Stimulated activated CD4-positive, alpha-beta T cell treated with anti-CD3 and anti-CD28 coated beads, TNF-alpha, amount 100 ng/mL, for 48 hours (primary cell): ENCODE measurements around the gene JAG2.

Source experiments
- DNase-seq, 3 donors: peaks; one replicate each; pipeline ENCODE4 v3.0.0-alpha.2; 2020; ENCODE audit warnings: low read depth in 3 of 3

JAG2 gene

GRCh38 chr14:105151084-105151837 lies 17.3 kb downstream of the JAG2 start:
- no peak for DNase-seq

GRCh38 chr14:105150368-105151083 lies 18.1 kb downstream of the JAG2 start:
- no peak for DNase-seq

GRCh38 chr14:105150026-105150367 lies 18.6 kb downstream of the JAG2 start:
- no peak for DNase-seq

- no peak for DNase-seq
Observed at GRCh38 chr14:105149146-105149781, 19.3 kb downstream of the JAG2 start.

- DNase-seq: no peak
Observed at GRCh38 chr14:105148604-105149145, 19.9 kb downstream of the JAG2 start.

GRCh38 chr14:105147671-105148603 lies 20.6 kb downstream of the JAG2 start:
- DNase-seq: no peak

GRCh38 chr14:105146976-105147635 lies 21.5 kb downstream of the JAG2 start:
- DNase-seq: no peak

- DNase-seq: no peak
Observed at GRCh38 chr14:105146181-105146975, 22.2 kb downstream of the JAG2 start.

- no peak for DNase-seq
Observed at GRCh38 chr14:105145381-105146180, 23.0 kb downstream of the JAG2 start.

GRCh38 chr14:105144666-105145380 lies 23.8 kb downstream of the JAG2 start:
- DNase-seq: no peak

- no peak for DNase-seq
Observed at GRCh38 chr14:105144026-105144665, 24.4 kb downstream of the JAG2 start.

- DNase-seq: no peak
Observed at GRCh38 chr14:105143451-105144025, 25.0 kb downstream of the JAG2 start.

- DNase-seq: no peak
Observed at GRCh38 chr14:105142651-105143450, 25.7 kb downstream of the JAG2 start.

- DNase-seq: no peak
Observed at GRCh38 chr14:105141486-105142281, 26.9 kb downstream of the JAG2 start.

- no peak for DNase-seq
Observed at GRCh38 chr14:105141026-105141425, 27.6 kb downstream of the JAG2 start.

GRCh38 chr14:105140581-105140980 lies 28.0 kb downstream of the JAG2 start:
- DNase-seq: no peak
